Neural crest cell (in vitro differentiated cells): Measurements from ENCODE around the gene CACNA1H. TPM values are rescaled to one million over a fixed set of nuclear protein-coding genes. Genes with fewer than 3 reads are reported as not detected.

Experiments
- DNase-seq: peaks from one replicate; pipeline ENCODE4 v3.0.0; 2021; ENCODE audit warnings: low read depth, mixed read lengths, low spot score
- H3K27ac Mint-ChIP-seq: one replicate; pipeline ENCODE4 v1.8.0; 2021; ENCODE audit warnings: mild to moderate bottlenecking, mixed read lengths; ENCODE audit not compliant: unreplicated experiment
- H3K27me3 Mint-ChIP-seq: 2 replicates; pipeline ENCODE4 v1.8.0; 2021; ENCODE audit warnings: low read depth, mild to moderate bottlenecking, mixed read lengths
- H3K36me3 Mint-ChIP-seq: 2 replicates; pipeline ENCODE4 v1.8.0; 2021; ENCODE audit warnings: low read depth, mild to moderate bottlenecking, mixed read lengths
- H3K4me1 Mint-ChIP-seq: 2 replicates; pipeline ENCODE4 v1.8.0; 2021; ENCODE audit warnings: mixed read lengths
- H3K4me3 Mint-ChIP-seq: one replicate; pipeline ENCODE4 v1.8.0; 2021; ENCODE audit warnings: mild to moderate bottlenecking, mixed read lengths
- H3K9me3 Mint-ChIP-seq: 2 replicates; pipeline ENCODE4 v1.8.0; 2021; ENCODE audit warnings: mixed read lengths
- total RNA-seq: library from RNA; stranded (reverse); gene quantifications from 2 replicates; pipeline ENCODE4 v1.2.1, GENCODE V29; 2021
- TF ChIP-seq, protein P1 (sequence below): fragments of 200-600 bp; sonication (generic); conservative IDR thresholded peaks from 2 replicates; pipeline ENCODE4 v1.5.0; 2021; ENCODE audit warnings: antibody characterized with exemption, mild to moderate bottlenecking

CACNA1H gene
- total RNA-seq, 1 donor from 2014 or later, result 10.7 TPM

DNA sequence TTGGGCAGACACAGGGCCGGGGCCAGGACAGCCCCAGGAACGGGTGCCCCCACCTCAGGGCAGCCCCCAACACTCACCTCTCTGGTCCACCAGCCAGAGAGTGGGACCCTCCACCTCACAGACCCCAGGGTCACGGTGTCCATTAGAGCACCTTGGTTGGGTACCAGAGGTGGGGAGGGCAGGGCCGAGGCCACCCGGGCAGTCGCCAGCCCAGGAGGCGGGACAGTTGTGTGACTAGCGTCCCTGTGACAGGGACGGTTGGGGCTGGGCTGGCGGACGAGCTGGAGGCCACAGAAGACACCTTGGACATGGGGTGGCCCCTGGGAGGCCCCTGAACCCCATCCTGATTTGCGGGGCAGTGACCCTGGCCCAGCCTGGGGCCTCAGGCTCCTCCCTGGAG is 45.2 kb upstream of the CACNA1H start:
- no peaks in the 10 kb centered on the region for H3K36me3 Mint-ChIP-seq
- H3K27me3 Mint-ChIP-seq, result peaks cover 15% of the 10 kb centered on the region
- TF ChIP-seq, protein P1, sequence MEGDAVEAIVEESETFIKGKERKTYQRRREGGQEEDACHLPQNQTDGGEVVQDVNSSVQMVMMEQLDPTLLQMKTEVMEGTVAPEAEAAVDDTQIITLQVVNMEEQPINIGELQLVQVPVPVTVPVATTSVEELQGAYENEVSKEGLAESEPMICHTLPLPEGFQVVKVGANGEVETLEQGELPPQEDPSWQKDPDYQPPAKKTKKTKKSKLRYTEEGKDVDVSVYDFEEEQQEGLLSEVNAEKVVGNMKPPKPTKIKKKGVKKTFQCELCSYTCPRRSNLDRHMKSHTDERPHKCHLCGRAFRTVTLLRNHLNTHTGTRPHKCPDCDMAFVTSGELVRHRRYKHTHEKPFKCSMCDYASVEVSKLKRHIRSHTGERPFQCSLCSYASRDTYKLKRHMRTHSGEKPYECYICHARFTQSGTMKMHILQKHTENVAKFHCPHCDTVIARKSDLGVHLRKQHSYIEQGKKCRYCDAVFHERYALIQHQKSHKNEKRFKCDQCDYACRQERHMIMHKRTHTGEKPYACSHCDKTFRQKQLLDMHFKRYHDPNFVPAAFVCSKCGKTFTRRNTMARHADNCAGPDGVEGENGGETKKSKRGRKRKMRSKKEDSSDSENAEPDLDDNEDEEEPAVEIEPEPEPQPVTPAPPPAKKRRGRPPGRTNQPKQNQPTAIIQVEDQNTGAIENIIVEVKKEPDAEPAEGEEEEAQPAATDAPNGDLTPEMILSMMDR, result no peak
- H3K9me3 Mint-ChIP-seq, result no peaks in the 10 kb centered on the region
- H3K4me3 Mint-ChIP-seq, result no peak overlapping the region
- H3K4me1 Mint-ChIP-seq, result no peaks in the 10 kb centered on the region
- no peak overlapping the region for H3K27ac Mint-ChIP-seq
- no peak for DNase-seq

DNA sequence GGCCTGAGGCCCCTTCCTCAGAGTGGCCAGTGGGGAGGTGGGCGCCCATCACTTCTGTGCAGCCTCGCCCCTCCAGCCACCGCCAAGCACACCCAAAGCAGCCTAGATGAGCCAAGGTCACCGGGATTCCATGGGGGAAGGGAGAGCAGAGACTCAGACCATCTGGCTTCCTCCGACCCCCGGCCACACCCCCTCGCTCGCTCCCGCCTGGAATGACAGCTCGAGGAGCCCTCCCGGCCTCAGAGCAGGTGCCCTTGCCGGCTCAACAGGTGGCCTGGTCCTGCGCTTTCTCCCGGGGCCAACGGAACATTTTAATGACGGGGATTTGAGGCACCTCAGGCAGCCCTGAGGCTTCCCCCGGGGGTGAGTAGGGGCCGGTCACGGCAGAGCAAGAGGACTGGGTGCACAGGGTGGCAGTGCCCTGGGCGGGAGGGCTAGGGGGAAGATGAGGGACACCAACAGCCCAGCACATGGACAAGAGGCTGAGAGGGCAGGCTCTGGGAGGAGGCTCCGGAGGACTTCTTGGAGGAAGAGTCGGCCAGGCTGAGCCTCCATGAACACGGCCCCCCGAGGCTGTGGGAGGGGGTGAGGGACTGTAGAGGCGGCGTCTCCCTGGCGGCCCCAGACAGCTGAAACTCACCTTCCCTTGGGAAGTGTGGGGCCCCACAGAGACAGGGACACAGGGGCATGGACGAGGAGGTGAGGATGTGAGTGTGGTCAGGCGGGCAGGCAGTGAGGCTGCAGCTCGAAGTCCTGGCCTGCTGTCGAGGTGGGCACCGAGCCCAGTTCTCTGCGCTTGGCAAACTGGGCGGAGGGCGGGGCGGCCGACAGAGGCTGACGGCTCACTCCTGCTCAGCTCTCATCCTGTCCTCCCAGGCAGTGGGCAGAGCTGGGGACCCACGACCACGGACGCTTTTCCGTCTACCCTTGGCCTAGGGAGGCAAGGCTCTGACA is 44.3 kb upstream of the CACNA1H start:
- Mint-ChIP-seq H3K36me3 (no peaks in the 10 kb centered on the region), H3K4me3 (no peak overlapping the region), H3K27ac (no peak overlapping the region), H3K4me1 (no peaks in the 10 kb centered on the region), H3K9me3 (no peaks in the 10 kb centered on the region), H3K27me3 (peaks cover 15% of the 10 kb centered on the region)
- DNase-seq, result no peak
- TF ChIP-seq, protein P1, result no peak

DNA sequence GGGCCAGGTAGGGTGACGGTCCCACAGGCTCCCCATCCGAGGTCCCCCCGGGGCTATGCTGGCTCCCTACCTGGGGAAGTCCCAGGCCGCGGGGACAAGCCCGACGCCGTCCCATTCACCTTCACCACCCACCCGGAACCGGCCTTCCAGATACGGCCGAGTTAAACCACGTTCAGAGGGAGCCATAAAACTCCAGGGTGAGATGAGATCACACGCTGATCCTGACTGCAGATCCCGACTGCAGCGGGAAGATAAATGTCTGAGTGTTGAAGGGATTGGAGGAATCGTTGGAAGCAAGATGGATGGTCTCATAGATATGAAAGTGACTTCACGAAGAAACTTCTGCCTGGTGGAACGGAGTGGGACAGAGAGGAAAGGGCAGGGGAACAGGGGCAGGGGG is 43.3 kb upstream of the CACNA1H start:
- Mint-ChIP-seq H3K27ac (no peak overlapping the region), H3K9me3 (no peaks in the 10 kb centered on the region), H3K4me3 (no peak overlapping the region), H3K36me3 (no peaks in the 10 kb centered on the region), H3K4me1 (no peaks in the 10 kb centered on the region), H3K27me3 (peaks cover 13% of the 10 kb centered on the region)
- TF ChIP-seq, protein P1, result no peak
- DNase-seq, result no peak

DNA sequence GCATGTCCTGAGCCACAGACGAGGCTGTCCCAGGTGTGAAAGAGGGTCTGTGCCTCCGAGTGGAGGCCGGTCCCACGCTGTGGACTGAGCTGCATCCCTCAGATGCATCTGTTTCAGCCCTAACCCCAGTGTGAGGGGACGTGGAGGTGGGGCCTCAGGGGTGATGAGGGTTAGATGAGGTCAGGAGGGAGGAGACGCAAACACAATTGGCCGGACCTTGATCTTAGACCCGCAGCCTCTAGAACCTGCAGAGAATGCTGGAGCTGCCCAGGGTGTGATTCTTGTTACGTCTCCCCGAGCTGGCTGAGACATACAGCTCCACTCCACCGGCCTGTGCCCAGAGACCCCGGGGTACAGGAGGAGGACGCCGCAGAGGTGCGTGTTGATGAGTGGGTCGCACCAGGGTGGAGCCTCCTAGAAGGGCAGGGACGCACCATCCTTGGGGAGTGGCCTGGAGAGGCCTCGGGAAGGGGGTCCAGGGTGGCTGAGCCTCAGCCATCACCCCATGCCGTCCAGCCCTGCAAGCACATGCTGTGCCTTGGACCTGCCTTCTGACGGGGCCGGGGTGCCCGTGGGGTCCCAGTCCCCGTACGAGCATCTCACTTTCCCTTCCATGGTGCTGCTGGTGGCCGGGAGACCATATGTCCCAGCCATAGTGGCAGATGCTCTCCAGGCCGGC is 40.3 kb upstream of the CACNA1H start:
- Mint-ChIP-seq H3K9me3 (no peaks in the 10 kb centered on the region), H3K27me3 (peaks cover 13% of the 10 kb centered on the region), H3K4me1 (no peaks in the 10 kb centered on the region), H3K27ac (no peak overlapping the region), H3K36me3 (no peaks in the 10 kb centered on the region), H3K4me3 (no peak overlapping the region)
- TF ChIP-seq, protein P1, result no peak
- DNase-seq, result no peak

DNA sequence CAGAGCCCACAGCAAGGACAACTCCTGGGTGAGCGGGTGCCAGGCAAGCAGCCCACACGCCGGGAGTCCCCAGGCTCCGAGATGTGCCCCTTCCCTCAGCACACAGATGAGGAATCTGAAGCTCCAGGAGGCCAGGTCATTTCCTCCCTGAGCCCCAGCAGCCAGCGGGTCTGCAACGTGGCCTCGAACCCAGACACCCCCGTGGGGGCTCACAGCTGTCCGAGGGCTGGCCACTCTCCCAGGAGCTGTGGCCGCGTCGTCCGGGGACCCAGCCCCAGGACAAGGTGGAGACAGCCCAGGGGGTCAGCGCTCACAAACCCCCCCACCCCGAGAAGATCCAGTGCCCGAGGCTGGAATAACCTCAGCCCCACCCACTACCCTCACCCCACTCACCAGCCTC is 39.4 kb upstream of the CACNA1H start:
- no peak for DNase-seq
- no peak overlapping the region for H3K27ac Mint-ChIP-seq
- TF ChIP-seq, protein P1, result no peak
- no peaks in the 10 kb centered on the region for H3K9me3 Mint-ChIP-seq
- no peaks in the 10 kb centered on the region for H3K4me1 Mint-ChIP-seq
- H3K4me3 Mint-ChIP-seq, result no peak overlapping the region
- no peaks in the 10 kb centered on the region for H3K36me3 Mint-ChIP-seq
- H3K27me3 Mint-ChIP-seq, result peaks cover 13% of the 10 kb centered on the region
